ENCODE results near the gene SBNO2.

The SBNO2 gene

GRCh38 chr19:1167687-1168571 lies 6.1 kb downstream of the SBNO2 start:
- DNase-seq (ENCODE audit: low read depth), result no peak

- DNase-seq (ENCODE audit: low read depth), result no peak
These were observed 7.0 kb downstream of the SBNO2 start for GRCh38 chr19:1166872-1167573.

- no peak for DNase-seq (ENCODE audit: low read depth)
These were observed 9.2 kb downstream of the SBNO2 start for GRCh38 chr19:1164684-1165531.

- no peak for DNase-seq (ENCODE audit: low read depth)
These were observed 10.0 kb downstream of the SBNO2 start for GRCh38 chr19:1163934-1164683.

- no peak for DNase-seq (ENCODE audit: low read depth)
These were observed 10.7 kb downstream of the SBNO2 start for GRCh38 chr19:1163283-1163933.

GRCh38 chr19:1162404-1163282 lies 11.4 kb downstream of the SBNO2 start:
- DNase-seq (ENCODE audit: low read depth), result no peak

- DNase-seq (ENCODE audit: low read depth), result no peak
These were observed 12.4 kb downstream of the SBNO2 start for GRCh38 chr19:1161716-1162115.

GRCh38 chr19:1159864-1160595 lies 14.0 kb downstream of the SBNO2 start:
- no peak for DNase-seq (ENCODE audit: low read depth)

GRCh38 chr19:1158885-1159448 lies 15.1 kb downstream of the SBNO2 start:
- DNase-seq (ENCODE audit: low read depth), result no peak

- no peak for DNase-seq (ENCODE audit: low read depth)
These were observed 15.9 kb downstream of the SBNO2 start for GRCh38 chr19:1157931-1158884.

- DNase-seq (ENCODE audit: low read depth), result no peak
These were observed 17.0 kb downstream of the SBNO2 start for GRCh38 chr19:1156830-1157615.

- no peak for DNase-seq (ENCODE audit: low read depth)
These were observed 17.7 kb downstream of the SBNO2 start for GRCh38 chr19:1156305-1156801.

GRCh38 chr19:1155352-1156304 lies 18.4 kb downstream of the SBNO2 start:
- DNase-seq (ENCODE audit: low read depth), result no peak

GRCh38 chr19:1154731-1155351 lies 19.2 kb downstream of the SBNO2 start:
- no peak for DNase-seq (ENCODE audit: low read depth)

Measured in HS-27A (cell line).